ENCODE data around the gene APCDD1.
A peak's percentile ranks its signal among the peaks of the same experiment; 100 is the strongest.
"Not testable (repeated sequence)": the region's sequence is repeated elsewhere in the genome, so short reads cannot be mapped to it uniquely, and the experiment has no call there.

APCDD1 gene

DNA sequence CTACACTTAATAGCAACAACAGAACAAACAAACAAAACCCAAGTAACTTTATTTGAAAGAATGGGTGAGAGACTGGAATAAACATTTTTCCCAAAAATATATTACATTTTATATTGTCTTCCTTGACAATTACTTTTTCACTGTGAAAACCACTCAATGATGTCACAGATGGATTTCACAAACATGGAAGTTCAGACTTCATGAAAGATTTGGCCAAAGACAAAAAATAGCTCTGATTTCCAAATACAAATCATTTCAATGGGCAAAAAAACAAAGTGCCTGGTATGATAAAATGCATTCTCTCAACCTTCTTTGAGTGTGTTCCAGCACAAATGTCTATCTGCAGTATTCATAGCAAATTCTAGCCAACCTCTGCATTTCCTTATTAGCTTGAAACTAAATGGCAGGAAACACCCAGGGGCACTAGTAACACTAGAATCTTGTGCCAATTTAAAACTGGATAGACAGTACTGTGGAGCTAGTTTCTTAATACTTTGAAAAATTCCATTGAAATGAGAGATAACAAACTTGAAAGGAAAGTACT, 42.8 kb downstream of the APCDD1 start:
- DNase-seq: no peak

DNA sequence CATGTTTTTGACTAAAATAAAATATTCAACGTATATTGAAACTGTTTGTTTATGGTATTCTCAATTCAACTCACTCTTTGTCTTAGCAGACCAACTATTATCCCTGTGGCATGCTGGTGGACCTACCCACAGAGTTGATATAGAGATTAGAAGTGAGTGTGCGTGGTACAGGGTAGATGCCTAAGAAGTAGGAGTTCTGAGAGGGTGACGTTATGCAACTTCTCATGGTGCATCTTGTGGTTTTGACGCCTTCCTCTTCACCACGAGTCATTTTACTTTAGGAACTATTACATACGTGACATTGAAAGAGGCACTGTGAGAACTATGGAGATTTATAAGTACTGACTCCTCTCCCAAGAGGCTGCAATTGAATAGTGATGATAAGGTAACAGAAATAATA, 44.8 kb downstream of the APCDD1 start:
- peak; percentile 72 to 85 for DNase-seq

DNA sequence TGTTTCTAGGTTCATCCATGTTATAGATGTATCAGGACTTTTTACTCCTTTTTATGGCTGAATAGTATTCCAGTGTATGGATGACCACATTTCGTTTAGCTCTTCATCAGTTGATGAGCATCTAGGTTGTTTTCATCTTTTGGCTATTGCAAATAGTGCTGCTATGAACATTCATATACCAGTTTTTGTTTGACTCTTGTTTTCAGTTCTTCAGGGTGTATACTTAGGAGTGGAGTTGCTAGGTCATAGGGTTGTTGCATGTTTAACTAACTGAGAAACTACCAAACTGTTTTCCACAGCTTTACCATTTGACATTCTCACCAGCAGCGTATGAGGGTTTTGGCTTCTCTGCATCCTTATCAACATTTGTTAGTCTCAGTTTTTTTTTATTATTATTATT, 45.6 kb downstream of the APCDD1 start:
- no peak for DNase-seq

DNA sequence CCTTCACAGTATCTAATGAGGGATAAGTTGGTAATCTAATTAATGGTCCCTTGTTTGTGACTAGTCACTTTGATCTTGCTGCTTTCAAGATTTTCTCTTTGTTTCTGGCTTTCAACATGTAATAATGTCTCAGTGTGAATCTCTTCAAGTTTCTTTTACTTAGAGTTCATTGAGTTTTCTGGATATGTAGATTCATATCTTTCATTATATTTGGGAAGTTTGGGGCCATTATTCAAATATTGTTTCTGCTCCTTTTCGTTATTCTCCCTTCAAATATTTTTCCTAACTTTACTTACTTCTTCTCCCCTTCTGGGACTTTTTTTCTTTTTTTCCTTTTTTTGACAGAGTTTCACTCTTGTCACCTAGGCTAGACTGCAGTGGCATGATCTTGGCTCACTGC, 50.3 kb downstream of the APCDD1 start:
- DNase-seq: no peak

DNA sequence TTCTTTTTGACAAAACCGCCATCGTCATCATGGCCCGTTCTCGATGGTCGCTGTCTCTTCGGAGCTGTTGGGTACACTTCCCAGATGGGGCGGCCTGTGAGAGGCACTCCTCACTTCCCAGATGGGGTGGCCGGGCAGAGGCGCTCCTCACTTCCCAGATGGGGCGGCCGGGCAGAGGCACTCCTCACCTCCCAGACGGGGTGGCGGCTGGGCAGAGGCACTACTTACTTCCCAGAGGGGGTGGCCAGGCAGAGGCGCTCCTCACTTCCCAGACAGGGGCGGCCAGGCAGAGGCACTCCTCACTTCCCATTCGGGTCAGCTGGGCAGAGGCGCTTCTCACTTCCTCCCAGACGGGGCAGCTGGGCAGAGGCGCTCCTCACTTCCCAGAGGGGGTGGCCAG, 51.5 kb downstream of the APCDD1 start:
- not testable (repeated sequence) for DNase-seq

DNA sequence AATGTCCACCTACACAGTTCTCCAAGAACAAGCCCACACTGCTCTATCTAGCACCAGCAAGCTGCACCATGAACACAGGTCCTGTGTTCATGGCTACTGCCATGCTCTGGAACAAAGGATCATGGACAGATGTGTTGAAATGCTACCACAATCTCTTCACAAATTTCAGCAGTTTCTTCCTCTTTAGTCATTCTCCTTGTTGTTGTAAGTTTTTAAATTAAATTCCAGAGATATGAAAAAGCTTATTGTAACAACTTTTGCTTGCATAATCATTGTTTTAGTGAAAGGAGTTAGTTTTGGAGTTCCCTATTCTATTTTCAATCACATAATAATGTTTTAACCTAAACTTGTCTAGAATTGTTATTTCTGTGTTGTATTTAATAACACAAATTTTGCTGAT, 54.2 kb downstream of the APCDD1 start:
- no peak for DNase-seq

DNA sequence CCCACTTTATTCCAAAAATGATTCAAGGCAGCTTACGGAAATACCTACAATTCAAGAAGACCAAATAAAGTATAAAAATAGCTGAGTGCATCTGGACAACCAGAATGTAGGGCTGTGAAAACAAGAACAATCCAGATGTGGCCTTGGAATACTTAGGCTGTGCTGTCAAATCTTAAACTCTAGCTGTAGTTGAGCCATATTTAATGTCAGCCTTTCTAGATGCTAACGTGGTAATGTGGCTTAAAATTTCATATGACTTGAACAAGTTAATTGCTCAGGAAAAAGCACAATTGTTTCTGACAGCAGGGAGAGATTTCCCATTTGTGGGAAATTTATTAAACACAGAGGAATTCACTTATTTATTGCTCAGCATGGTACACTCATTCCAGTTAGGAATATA, 56.8 kb downstream of the APCDD1 start:
- no peak for DNase-seq

DNA sequence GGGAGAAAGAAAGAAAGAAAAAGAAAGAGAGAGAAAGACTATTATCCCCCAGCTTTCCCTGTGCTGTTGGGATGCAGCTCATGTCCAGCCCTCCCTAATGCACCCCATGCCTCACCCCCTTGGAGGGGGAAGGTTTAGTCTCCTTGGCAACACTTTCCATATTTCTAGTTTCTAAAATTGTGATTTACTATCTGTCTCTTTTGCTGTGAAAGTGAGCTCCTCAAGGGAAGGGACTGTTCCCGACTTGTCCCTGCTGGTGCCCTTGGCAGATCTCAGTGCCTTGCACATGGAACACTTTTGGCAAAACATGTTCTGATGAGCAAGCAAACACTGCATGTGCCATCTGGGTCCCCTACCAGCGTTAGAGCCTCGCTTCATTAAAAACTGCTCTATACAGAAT, 59.6 kb downstream of the APCDD1 start:
- no peak for DNase-seq

DNA sequence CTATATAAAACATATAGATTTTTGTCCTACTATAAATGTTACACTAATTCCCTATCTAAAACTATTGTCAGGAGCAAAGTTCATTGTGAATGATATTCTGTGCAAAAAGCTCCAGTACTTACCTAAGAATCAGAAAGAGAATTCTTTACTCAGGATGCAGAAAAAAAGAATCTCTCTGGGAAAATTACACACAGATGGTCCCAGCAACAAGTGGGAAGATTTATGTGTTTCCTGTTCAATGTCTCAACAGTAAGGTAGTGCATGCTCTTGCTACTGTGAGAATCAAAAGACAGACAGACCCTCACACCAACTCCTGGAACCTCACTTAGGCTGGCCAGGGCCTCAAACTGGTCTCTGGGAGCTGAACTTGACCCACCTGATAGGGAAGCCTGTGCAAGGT, 60.2 kb downstream of the APCDD1 start:
- no peak for DNase-seq

DNA sequence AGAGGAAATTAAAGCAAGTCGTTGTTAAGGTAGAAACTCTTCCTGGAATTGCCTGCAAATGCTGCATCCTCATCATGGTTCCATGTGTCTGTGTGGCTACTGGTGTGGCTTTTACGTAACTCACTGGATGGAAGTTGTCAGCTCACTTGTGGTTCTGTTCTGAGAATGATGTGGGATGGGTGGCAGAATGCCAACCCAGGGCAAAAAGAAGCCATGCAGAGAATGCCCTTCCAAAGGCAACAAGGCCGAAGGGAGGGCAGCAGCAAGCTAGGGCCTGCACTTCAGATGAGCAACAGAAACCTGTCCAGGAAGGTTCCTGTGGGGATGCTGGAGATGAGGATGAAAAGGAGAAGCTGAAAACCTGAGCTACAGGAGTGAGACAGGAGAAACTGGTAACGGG, 61.0 kb downstream of the APCDD1 start:
- DNase-seq: no peak

DNA sequence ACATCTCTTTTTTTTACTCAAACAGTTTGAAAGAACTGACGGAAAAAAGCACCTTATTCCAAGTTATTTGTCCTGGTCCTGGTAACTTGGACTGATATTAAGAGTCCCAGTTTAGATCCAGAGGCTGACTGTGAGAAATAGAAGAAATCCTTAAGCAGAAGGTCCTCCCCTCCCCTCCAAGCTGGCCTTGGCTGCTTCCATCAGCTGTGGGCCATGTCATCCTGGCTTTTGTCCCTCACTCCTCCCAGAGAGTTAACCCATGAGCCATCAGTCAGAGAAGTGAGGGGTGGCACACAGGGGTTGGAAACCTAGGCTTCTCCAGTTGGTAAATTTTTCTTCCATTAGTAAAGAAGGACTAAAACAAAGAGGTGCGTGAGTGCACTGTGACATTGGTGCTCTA, 61.6 kb downstream of the APCDD1 start:
- DNase-seq: no peak

DNA sequence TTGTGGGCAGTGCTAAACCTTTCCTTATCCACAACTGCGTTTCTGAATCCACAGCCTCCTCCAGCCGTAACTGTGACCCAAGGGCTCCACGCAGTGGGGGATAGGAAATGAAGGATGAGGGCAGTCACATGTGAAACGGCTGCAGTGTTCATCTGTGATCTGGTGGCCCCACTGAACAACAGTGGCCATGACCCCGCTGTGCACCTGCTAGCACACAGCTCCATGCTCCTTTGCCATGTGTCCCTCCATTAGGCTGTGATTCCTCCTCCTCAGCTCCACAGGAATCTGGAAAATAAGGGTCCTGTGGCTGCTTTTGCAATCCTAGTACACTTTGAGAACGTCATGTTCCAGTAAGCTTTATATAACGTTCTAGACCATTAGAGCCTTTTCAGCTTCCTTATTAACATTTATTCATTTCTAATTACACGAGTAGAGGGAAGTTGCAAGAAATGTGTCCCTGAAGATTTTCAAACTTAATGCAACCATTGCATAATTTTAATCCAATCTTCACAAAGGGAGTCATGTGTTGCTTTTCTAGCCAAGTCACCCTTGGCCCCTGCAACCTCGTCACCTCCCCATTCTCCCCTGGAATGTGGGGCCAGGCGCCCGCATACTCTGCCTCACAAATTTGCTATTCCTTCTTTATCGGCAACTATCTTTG, 64.3 kb downstream of the APCDD1 start:
- DNase-seq: peak in 1 of 2 experiments; percentile 27

DNA sequence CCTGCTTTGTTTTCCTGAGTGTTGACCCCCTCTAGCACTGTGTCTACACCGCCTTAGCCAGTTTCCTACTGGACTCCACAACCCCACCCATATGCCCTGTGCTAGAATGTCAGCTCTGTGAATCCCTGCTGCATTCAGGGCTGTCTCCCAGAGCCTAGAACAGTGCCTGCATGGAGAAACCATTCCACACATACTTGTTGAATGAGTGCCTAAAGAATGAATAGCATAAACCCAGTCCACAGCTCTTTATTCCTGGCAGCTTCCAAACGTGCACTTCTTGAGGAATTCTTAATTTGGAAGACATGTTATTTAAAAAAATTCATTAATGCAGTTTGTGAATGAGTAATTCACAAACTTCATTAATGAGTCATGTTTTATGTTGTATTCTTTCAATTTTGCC, 64.9 kb downstream of the APCDD1 start:
- no peak for DNase-seq

DNA sequence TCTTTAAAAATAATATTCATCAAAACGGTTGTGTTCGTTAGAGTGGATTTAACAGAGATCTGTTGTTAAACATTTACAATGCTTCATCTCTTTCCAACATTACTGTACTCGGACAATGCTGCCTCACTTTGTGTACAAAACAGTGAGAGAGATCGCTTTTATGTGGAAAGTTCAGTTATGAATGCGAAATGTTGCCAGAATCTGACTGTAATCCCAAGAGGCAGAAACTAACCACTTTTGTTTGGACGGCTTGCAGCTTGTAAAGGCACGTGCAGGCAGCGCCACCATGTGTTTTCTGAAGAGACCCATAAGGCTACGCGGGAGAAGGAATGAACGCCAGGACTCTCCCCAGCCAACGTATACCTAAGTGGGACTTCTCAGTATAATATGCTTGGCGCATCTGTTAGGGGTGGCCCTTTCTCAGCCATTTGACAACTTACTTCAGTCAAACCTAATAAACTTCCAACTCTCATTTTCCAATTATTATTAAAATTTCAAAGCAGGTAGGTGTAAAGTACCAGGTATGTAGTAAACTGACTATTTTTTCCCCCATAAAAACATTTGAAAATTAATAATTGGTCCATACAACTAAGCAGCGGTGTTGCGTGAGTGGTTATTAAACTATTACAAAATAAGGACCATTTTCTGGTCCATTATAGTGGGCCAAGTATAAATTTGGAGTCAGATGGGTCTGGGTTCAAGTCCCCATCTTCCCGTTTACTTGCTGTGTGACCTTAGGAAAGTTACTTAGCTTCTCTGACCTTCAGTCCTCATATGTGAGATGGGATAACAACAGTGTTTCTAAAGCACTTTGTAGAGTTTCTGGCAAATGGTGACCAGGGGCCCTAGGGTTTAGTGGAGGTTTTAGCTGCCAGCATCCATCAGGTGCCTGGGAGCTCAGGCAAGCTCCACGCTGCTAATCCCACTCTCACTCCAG, 65.8 kb downstream of the APCDD1 start:
- peak; percentile 69 to 84 for DNase-seq

DNA sequence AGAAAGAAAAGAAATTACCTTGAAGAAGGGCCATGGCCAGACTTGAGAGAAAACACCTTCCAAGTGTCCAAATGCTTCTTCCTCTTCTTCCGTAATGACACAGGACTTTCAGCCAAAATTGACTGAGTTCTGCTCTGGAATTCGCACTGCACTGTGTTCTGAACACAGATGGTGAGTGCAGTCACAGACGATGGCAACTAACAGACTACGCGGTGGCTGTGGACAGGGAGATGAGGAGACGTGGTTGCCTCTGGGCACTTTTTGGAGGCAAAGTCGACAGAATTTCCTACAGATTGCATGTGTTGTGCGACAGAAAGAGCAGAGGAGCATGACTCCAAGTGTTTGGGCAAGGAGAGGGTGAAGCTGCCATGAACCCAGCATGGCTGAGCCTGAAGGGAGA, 67.1 kb downstream of the APCDD1 start:
- no peak for DNase-seq

DNA sequence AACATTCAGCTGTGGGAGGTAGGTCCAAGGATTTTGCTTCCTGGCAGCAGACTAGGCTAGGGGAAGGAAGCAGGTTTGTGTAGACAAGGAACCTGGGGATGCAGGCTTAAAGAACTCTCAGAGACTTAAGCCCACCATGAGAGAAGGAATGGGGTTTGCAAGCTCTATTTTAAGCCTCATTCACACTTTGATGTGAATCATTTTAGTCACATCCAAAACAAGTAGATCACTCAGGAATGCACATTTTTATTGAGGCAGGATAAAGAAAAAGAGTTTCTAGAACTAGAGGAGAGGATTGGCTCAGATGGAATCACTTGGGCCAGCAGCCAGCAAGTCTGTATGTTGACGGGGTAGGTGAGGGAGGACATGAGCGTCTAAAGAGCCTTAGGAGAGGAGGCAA, 68.1 kb downstream of the APCDD1 start:
- no peak for DNase-seq

DNA sequence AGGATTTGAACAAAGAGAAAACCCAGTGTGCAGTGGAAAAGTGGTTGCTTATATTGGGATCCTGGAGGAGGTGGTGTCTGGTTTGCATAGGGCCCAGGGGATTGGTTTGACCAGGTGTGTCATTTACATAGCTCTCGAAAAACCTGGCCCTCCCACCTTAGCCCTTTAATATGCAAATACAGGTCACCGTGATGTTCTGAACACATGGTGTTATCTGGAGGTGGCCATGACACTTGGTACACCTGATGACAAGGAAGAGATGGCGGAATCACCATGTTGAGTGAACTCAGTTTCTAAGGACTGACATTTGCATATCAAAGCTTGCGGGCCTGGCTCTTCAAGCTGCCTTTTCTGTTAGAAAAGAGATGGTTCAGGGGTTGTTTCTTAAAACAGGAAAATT, 69.1 kb downstream of the APCDD1 start:
- DNase-seq: no peak

DNA sequence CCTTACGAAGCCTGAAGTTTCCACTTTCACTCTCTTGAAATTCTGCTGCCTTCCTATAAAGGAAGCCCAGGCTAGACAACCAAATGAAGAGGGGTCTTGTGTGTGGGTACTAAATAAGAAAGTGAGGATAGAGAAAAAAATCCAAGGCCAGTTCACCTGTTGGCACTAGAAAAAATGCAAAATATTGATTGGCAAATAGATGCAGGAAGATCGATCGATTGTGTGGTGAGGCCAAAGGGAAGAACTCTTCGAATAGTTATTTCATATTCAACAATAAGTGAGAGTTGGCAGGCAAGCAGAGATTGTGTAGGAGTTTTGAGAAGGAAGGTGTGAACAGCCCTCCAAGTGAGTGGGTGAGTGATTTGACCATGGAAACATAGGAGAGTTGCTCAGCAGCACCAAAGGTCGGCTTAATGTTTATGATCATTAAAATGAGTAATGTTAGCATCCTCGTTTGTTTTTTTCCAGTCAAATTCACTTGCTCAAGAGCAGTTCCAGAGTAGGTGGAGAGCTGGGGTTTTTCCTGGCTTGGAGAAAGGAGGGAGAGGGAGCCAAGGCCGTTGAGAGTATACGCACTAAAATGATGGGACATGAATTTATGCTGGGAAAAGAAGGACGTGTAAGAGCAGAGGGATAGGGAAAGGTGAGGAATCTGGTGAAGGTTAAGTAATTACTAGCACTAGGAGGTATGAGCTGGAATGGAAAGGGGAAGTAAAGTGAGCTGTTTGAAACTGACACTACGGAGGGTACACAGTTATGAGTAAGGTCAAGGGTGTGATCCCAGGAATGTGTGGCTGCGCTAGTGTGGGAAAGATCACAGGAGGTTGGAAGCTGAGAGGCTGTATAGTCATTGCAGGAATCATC, 70.3 kb downstream of the APCDD1 start:
- DNase-seq: peak; percentile 22 to 47

DNA sequence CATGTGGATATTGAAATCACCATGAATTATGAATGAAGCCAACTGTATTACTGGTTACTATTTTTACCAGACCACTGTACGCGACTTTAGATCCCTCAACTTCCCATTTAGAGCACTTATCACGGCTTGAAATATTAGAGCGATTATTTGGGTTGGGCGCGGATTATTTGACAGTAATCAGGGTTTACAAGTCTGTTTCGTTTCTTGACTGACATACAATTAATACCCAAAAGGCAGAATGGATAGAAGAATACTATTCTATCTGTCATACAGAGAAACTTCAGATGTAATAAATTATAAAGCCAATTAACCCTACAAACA, 70.9 kb downstream of the APCDD1 start:
- no peak for DNase-seq

DNA sequence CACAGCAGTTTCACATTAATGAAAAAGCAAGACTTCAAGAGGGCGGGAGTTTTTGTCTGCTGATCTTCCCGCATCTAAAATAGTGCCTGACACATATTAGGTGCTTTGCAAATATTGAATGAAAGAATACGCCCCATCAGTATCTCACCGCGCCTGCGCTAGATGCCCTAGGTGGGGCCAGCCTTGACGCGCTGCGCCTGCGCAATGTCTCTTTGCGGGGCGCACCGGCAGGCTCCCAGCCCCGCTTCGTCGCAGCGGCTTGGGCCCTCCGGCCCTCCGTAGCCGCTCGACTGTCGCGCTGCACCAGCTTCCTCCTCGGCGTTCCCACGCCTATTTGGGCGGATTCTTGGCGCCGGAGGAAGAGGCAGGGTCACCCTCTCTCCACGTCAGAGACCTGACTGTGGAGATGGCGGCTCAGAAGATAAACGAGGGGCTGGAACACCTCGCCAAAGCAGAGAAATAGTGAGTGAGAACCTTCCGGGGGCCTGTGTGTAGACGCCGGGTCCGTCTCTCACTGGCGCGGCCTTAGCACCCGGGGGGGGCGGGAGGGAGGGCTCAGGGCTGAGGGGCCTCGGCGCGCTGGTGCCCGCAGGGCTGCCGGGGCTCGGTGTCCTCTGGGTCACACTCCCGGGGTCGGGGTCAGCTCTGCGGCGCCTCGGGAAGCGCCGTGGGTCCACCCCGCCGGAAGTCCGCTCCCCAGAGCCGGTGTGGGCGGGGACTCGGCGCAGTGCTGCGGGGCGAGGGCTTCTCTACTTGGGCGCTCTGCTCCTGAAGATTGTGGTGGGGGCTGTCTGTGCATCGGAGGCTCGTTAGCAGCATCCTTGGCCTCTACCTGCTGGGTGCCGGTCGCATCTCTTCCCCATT, 71.5 kb downstream of the APCDD1 start, which contains the start of gene NAPG:
Gene NAPG (plus strand): TSS at position 331 of the 864 bp plus-strand sequence. CDS start 76 bp downstream, at position 407.
- DNase-seq: peak; percentile 87 to 90

DNA sequence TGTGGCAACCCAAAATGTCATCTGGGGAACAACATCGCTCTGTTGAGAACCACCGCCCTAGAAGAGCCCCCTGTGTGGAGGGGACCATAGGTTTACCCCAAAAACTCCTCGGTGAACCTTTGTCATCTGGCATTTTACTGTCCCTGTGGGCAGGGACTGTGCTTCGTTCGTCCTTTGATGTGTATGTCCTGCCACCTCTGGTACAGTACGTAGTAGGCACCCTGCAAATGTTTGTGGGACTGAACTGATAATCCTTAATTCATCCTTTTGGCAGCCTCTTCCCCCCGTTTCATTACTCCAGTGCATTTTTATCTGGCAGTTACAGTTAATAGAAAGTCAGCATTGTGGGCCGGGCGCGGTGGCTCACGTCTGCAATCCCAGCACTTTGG, 72.1 kb downstream of the APCDD1 start:
- DNase-seq: no peak

DNA sequence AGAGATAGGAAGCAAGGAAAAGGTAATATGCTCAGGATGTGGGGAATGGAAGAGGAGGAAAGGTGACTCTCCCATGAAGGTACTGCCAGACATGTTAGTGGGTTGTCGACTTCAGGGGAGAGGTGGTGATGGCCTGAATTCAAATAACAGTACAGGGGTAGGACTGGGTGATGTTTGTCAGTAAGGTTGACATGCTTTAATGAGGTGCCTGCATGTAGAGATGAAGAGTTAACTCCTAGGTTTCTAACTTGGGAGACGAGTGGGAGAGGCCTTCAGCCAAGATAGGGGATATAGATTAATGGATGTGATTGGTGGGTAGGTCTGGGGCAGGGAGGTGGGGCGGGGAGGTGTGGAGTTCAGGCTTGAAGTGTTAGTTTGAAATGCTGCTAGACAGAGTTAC, 74.0 kb downstream of the APCDD1 start:
- no peak for DNase-seq

All from AML-193 (cell line).